ENCODE data around the gene H2AZ2. TPM values are rescaled to one million over a fixed set of nuclear protein-coding genes. Genes with fewer than 3 reads are reported as not detected.
"Not testable (repeated sequence)": the region's sequence is repeated elsewhere in the genome, so short reads cannot be mapped to it uniquely, and the experiment has no call there.

The H2AZ2 gene
- polyA plus RNA-seq, 4 donors, result 226 to 264 (median 247) TPM

DNA sequence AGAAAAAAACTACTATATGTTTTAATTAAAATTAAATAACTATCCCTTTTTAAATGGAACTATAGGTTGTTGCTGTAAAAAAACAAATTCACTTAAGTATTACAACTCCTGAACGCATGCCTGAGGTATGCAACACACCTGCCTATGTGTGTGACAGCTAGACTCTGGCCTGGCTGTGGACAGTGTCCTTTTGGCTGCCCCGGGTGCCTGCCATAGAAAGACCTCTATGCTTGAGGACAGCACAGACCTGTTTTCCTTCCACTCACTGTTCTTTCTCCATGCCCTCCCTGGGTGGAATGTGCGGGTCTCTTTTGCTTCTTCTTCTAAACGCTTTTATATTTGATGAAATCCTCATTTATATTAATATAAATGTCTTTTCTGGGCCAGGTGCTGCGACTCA, 57.9 kb downstream of the H2AZ2 start:
- DNase-seq (ENCODE audit: low read depth in 4 of 4, low spot score in 3 of 4), result no peak

DNA sequence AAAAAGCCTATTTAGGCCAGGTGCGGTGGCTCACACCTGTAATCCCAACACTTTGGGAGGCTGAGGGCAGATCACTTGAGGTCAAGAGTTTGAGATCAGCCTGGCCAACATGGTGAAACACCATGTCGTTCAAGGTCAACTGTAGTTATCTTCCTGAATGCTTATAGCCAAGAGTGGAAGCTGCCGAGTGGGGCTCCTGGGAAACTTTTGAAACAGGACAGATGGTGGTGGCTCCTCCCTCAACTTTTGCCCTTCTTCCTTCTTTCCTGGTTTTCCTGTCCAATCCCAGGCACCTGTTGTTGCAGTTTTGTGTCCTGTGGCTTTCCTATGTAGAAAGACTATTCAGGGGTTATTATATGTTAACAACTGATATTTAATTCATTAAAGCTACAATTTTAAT, 60.1 kb downstream of the H2AZ2 start:
- no peak for DNase-seq (ENCODE audit: low read depth in 4 of 4, low spot score in 3 of 4)

DNA sequence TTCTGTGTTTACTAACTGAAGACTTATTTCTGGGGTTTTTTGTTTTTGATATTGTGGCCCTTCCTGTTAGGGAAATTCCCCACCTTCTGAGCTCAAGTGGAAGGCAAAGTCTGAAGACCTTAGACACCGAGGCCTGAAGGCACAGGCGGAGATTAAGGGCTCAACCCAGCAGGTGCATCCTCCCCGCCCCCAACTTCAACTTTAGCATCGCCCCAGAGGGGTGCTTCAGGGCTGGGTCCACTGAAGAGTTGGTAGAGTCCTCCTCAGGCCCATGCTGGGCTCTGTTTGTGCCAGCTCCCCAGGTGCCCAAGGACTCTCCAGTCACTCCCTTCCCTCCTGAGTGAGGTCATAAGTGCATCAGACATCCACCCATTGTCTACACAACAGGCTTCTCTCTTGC, 60.8 kb downstream of the H2AZ2 start:
- no peak for DNase-seq (ENCODE audit: low read depth in 4 of 4, low spot score in 3 of 4)

DNA sequence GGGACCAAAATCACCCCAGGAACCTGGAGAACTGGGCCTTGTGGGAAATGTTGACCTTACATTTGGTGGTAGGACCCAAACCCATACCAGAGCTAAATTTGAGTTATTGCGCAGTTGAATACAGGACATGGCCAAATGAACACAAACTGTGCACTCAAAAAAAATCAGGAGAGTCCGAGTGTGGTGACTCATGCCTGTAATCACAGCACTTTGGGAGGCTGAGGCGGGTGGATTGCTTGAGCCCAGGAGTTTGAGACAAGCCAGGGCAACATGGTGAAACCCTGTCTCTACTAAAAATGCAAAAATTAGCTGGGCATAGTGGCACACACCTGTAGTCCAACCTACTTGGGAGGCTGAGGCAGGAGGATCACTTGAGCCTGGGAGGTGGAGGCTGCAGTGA, 62.7 kb downstream of the H2AZ2 start:
- not testable (repeated sequence) for DNase-seq (ENCODE audit: low read depth in 4 of 4, low spot score in 3 of 4)

DNA sequence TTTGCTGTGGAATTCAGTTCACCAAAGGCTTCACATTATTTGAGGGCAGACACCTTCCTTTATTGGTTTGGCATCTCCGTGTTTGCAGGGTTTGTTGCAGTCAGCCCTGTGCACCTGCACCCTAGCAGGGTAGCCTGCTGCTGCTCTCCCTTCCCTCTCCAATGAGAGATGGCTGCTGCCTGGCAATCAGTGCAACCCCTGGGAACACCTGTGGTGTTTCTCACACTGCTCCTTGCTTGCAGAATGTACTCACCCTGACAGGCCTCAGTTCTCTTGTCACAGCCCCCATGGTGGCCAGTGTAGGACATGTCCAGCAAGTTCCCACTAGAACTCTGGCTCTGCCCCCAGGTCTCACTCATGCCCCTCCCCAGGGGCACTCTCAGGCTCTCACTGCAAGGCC, 63.5 kb downstream of the H2AZ2 start:
- no peak for DNase-seq (ENCODE audit: low read depth in 4 of 4, low spot score in 3 of 4)

DNA sequence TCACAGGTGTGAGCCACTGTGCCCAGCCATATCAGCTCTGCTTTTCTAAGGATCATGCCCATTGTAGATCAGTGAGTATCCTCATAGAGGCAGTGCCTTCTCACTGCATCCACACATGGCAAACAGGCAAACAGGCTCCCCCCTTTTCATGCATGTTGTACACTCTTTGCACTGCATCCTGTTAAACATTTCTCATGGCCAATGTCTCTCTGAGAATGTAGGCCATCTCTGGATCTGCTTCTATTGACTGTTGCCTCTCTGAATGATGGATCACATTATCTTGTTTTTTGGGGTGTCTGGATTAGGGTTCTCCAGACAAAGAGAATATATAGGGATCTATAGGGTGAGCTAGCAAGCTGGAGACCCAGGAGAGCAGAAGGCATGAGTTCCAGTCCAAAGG, 64.5 kb downstream of the H2AZ2 start:
- no peak for DNase-seq (ENCODE audit: low read depth in 4 of 4, low spot score in 3 of 4)

DNA sequence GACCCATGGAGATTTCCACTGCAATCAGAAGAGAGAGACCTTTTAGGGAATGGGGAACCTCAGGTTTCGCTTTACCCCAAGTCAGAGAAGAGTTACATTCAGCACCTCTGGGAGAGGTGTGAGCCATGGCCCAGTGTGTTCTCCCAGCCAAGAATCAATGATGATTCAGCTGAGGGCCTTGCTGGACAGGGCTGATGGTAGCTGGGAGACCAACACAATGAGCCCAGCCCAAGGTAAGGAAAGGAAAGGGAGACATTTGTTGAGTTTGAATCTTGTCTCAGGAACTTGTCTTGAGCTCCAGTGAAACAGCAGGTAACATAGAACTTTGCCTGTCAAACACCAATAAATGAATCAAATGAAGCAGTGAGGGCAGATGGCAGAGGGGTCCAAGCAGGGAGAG, 65.4 kb downstream of the H2AZ2 start:
- DNase-seq (ENCODE audit: low read depth in 4 of 4, low spot score in 3 of 4), result no peak

Other genes with a start within 250 kb of the H2AZ2 start
- 10 to 100 TPM; 51.3 to 91.5 (median 88.8) TPM for gene OGDH, start 241.5 kb downstream of the H2AZ2 start, polyA plus RNA-seq (ENCODE audit: insufficient read length in 4 of 4)
- 100 to 1,000 TPM in 1 of 4 donors, 10 to 100 TPM in 3; 47.2 to 101 (median 58.3) TPM for gene ZMIZ2, start 99.2 kb downstream of the H2AZ2 start, polyA plus RNA-seq (ENCODE audit: insufficient read length in 4 of 4)
- gene PPIA, start 51.4 kb downstream of the H2AZ2 start, polyA plus RNA-seq (ENCODE audit: insufficient read length in 4 of 4), result 1,000 to 10,000 TPM in 3 of 4 donors, 100 to 1,000 TPM in 1; 981 to 1,494 (median 1,233) TPM
- 10 to 100 TPM; 28.4 to 36.4 (median 33.2) TPM for gene PURB, start 37.4 kb upstream of the H2AZ2 start, polyA plus RNA-seq (ENCODE audit: insufficient read length in 4 of 4)
- under 1 TPM; 0.42 to 0.90 (median 0.66) TPM for gene MYO1G, start 130.9 kb upstream of the H2AZ2 start, polyA plus RNA-seq (ENCODE audit: insufficient read length in 4 of 4)
- 10 to 100 TPM; 24.9 to 30.3 (median 28.0) TPM for gene CCM2, start 152.1 kb upstream of the H2AZ2 start, polyA plus RNA-seq (ENCODE audit: insufficient read length in 4 of 4)
- 1 to 10 TPM; 8.5 to 10.0 (median 9.0) TPM for gene NACAD, start 240.9 kb upstream of the H2AZ2 start, polyA plus RNA-seq (ENCODE audit: insufficient read length in 4 of 4)